ENCODE measurements around the gene P2RY2.
"Not testable (repeated sequence)": the region's sequence is repeated elsewhere in the genome, so short reads cannot be mapped to it uniquely, and the experiment has no call there.

P2RY2 gene

DNA sequence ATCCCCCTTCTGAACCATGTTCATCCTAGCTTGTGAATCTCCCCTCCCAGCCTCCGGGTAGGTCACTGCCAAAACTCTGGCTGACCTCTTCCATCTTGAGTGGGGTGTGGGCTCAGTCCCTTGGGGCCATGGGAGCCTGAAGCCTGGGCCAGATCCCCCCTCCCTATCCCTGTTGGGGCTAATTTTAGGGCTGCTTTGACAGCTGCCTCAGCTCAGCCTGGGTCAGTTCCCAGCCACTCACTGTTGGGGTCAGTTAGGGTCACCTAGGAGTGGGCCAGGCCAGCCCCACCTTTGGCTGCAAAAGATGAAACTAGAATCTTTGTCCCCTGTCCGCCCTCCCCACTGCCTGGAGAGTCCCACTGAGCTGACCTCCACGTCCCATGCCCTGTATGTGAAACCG lies 29.8 kb upstream of the P2RY2 start:
- no peak for DNase-seq

DNA sequence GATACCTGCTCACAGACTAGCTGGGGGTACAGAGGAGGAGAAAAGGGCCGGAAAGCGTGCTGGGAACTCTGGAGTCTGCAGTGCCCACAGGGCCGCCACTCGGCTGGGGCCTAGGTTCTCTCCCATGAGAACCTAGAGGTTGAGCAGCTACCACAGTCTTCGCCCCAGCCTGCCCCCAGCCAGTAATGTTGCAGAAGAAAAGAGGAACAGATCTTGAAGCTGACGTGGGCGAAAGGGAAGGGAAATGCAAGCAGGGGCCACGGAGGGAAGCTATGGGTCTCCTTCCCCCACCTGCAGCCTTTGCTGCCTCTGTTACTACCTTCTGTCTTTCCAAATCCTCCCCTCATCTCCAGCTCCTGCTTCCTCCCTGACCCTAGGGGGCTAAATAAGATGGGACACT lies 28.8 kb upstream of the P2RY2 start:
- DNase-seq = no peak

DNA sequence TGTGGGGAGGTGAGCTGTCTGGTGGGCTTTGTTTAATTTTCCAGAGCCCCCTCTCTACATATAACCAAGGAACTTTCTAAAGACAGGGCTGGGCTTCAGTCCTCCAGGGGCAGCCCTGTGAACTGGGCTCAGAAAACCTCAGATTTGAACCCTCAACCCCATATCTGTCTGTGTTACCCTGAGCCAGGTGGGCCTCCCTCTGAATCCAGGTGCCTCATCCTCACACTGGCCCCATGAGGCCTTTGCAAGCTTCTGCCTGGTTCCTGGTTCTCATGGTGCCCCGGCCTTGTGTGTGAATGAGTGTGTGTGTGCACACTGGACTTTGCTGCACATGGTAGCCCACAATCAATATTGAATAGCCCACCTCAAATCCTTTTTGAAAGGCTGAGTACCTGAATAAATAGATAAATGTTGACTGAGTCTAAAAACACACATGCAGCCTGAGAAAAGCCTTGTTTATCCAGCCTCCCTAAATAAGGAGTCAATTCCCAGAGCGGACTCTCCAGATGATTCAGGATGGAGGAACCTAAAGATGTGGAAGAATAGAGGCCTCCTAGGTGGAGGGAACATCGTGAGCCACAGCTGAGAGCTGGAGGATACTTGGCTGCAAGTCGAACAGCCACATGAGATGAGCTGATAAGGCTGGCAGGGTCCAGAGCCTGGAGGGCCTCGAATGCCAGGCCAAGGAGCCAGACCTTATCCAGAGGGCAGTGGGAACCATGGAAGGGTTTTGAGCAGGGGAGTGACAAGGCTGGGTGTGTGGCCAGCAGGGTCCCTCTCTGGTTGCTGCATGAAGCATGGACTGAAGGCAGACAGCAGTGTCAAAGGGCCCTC lies 28.1 kb upstream of the P2RY2 start:
- peak; percentile 30 for DNase-seq

GRCh38 chr11:73190557-73190885 lies 27.6 kb upstream of the P2RY2 start:
- no peak for DNase-seq

GRCh38 chr11:73191151-73191550 lies 26.9 kb upstream of the P2RY2 start:
- DNase-seq = no peak

GRCh38 chr11:73192272-73192671 lies 25.8 kb upstream of the P2RY2 start:
- DNase-seq = no peak

GRCh38 chr11:73193251-73194033 lies 24.6 kb upstream of the P2RY2 start:
- DNase-seq = no peak

DNA sequence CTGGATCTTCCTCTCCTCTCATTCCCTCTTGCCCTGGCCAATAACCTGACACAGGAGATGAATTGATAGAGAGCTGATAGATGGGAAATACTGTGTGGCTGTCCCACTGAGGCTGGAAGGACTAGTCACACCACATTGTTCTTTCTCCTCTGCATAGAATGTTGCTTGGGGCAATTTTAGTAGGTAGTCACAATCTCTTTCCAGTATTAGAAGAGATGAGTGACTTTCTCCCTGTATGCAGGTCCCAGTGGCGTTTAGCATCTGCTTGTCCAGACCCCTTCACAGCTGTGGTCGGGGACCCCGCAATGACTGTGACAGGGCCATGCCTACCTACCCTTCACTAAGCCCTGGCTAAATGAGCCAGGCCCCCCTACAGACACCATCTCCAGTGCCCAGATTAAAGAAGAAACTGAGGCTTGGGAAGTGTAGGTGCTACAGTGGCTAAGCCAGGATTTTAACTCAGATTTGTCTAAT lies 24.0 kb upstream of the P2RY2 start:
- no peak for DNase-seq

GRCh38 chr11:73194593-73194992 lies 23.5 kb upstream of the P2RY2 start:
- DNase-seq = no peak

DNA sequence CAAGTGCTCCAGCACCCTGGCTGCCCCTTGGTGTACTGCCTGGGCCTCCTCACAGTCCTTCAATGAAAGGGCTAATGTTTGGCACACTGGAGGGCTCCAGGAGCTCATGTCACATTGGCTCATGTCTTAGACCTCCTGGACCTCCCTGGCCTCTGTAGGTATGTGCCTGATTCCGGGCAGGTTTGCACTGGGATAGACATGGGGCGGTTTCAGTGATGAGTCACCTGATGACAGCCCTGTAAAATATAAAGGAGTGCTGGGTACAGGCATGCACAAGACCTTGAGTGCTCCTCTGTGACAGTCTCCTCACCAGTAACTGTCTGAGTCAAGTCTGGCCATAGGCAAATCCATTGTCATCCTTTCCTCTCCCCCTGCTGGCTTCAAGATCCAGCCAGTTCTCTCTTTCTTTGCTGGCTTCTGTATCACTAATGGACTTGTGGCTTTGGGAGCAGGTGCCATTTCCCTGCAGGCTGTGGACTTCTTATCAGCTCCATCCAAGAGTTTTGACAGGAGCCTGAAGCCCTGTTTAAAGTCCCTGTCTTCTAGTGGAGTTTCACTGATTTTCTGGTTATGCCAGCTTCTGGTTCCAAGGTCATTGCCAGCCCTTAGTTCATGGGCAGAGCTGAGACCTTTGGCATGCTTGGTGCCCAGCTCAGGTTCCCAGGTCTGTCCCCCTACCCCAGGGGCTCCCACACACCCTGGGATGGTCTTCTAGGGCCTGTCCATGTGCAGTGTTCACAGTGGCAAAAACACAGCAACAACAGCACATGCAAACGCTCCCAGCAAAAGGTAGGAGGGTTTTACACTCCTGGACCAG lies 22.7 kb upstream of the P2RY2 start:
- no peak for DNase-seq

DNA sequence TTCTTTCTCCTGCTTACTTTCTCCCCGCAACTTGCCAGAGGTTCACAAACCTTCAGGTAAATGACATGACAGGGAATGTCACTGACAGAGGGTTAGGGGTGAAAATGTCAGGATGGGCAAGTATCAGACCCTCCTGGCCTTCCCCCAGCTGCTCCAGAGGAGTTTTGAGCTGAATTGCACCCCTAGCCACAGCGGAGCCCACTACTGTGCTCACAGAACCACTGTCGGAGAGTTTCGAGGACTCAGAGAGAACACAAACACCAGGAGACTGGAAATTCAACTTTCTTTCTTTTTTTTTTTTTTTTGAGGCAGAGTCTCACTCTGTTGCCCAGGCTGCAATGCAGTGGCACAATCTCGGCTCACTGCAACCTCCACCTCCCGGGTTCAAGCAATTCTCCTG lies 21.5 kb upstream of the P2RY2 start:
- DNase-seq = no peak

DNA sequence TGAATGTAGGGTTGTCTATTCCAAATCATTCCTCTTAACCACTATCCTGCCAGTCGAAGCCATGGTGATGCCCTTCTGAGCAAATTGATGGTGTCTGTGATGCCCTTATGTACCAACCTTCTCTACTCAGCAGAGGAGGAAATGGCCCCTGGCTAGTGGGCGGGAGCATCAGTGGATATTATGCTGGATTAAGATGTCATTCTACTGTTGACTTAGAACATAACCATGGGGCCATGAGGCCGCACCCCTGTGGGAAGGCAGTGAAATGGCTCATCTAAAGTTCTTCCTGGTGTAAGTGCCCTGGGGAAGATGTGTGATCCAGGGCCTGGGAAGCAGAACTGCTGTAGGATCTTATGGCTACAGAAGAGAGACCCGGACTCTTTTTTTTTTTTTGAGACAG lies 20.7 kb upstream of the P2RY2 start:
- peak; percentile 4 for DNase-seq

DNA sequence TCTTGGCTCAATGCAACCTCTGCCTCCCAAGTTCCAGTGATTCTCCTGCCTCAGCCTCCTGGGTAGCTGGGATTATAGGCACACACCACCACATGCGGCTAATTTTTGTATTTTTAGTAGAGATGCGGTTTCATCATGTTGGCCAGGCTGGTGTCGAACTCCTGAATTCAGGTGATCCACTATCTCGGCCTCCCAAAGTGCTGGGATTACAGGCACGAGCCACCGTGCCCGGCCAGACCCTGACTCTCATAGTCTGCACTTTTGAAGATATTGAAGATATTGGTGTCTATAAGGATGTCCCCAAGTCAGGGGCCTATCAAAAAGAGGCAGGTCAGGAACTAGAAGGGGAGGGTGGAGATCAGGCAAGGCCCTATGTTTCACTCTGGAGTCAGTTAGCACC lies 20.3 kb upstream of the P2RY2 start:
- not testable (repeated sequence) for DNase-seq

DNA sequence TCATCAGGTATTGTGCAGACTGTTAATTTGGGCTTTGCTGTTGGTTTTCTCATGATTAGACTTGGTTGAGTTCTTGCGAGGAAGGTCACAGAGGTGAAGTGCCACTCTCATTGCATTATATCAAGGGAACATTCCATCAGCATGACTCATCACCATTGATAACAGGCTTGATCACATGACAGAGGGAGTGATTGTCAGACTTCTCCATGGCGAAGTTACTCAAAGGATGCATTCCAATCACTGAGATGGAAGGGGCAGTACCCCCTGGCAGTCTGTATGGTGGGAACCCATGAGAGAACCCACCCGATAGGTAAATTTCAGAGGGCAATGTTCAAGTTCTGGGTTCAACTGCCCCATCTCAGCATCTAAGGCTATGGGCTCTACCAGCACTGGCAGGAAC lies 19.4 kb upstream of the P2RY2 start:
- DNase-seq = no peak

- no peak for DNase-seq
Measured at GRCh38 chr11:73199446-73199845, 18.6 kb upstream of the P2RY2 start.

DNA sequence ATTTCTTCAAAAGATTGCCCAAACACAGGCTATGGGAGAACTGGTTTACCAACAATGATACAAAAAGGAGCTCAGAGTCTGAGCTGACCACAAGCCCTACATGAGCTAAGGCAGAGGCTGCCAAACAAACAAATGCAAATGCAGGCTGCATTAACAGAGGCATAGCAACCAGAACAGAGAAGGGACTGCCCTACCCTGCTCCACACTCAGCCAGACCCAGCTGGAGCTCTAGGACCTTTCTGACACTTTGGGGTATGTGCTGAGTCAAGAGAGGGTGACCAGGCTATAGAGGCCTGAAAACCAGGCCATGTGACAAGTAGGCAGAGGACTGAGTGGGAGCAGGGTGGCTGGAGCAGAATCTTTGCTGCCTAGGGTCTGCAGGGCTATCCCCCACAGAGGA lies 17.8 kb upstream of the P2RY2 start:
- DNase-seq = no peak

DNA sequence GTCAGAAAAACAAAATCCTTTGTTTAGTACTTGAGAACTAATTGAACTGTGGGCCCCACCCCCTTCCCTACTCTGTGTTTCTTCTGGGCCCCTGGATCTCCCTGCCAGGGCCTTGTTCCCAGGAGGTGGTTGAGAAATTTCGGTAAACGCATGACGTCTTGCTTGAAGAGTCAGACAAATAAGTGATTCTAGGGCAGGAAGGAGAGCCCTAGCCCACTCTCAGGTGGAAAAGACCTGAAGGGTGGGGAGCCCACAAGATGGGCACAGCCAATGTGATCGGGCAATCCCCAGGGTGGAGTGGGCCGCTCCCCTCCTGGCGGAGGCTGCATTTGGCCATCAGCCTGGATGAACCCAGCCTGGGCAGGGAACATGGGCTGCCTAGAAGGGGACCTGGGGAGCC lies 16.8 kb upstream of the P2RY2 start:
- no peak for DNase-seq

GRCh38 chr11:73201888-73202780 lies 15.9 kb upstream of the P2RY2 start:
- DNase-seq = no peak

- DNase-seq = peak; percentile 35
Measured at GRCh38 chr11:73203322-73203721, 14.8 kb upstream of the P2RY2 start.

- DNase-seq = peak; percentile 44
Measured at GRCh38 chr11:73203790-73204189, 14.3 kb upstream of the P2RY2 start.

DNA sequence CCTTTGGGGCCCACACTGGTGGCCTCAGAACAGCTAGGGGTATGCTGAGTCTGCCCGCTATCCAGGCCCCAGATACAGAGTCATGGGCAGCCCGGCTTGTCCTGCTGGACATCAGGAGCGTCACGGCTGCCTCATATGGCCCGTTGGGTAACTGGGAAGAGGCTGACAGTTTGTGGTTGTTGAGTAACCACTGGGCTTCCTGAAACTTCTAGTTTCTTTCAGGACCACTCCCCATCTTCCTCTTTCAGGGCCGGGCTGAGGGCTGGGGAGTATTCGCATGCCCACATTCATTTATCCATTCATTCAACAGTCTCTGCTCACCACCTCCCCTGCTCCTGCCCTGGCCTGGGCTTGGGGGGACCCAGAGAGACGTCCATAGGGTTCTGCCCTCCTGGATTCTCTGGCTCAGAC lies 13.4 kb upstream of the P2RY2 start:
- no peak for DNase-seq

DNA sequence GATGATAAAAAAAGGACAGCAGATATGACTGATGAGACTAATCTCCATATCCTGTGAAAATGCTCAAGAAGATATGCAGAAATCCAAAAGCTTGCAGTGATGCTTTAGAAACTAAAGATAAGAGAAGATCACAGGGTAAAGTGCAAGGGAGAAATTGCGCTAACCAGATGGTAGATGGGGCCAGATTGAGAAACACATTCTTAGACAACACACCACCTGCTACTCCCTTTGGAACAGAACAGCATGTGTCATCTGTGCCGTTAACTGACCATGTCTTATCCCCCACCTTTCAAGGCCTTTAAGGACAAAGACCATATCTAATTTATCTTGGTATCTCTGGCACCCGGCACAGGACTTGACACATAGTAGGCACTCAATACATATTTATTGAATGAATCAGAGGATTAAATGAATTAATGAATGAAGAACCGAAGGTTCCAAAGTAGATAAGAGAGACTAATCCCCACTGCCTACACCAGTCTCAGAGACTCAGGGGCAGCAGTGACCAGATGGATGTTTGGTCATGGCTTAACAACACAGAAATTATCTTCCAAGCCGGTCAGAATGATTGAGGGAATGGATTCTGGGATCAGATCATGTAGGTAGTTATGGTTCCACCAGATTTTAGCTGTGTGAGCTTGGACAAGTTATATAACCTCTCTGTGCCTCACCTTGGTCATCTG lies 12.3 kb upstream of the P2RY2 start:
- DNase-seq = no peak

Data from NCI-H146 (cell line).